Measurements from ENCODE around the gene ATOSA.
A peak's percentile ranks its signal among the peaks of the same experiment; 100 is the strongest.

Gene ATOSA

GRCh38 chr15:52652286-52652685, 26.9 kb downstream of the ATOSA start:
- no peak for DNase-seq (ENCODE audit: low read depth)

DNA sequence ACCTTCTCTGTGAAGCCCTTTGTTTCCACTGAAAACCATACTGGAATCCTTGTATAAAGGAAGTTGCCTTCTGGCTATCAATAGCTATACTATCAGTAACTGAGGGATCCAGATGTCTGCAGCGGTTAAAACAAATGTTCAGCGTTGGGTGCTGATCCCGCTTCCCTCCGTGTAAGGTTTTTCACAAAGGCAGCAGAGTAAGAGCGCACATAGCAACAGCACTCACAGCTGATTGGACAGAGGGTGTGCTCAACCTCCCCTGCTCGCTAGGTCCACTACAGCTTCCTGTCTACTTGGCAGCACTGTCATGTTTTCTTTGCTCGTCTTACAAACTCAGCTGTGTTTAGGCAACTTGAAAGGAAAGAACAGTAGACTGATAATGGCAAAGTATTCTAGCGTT, 27.3 kb downstream of the ATOSA start:
- peak; percentile 93 for DNase-seq (ENCODE audit: low read depth)

- DNase-seq (ENCODE audit: low read depth): no peak
Measured at GRCh38 chr15:52651114-52651513, 28.1 kb downstream of the ATOSA start.

DNA sequence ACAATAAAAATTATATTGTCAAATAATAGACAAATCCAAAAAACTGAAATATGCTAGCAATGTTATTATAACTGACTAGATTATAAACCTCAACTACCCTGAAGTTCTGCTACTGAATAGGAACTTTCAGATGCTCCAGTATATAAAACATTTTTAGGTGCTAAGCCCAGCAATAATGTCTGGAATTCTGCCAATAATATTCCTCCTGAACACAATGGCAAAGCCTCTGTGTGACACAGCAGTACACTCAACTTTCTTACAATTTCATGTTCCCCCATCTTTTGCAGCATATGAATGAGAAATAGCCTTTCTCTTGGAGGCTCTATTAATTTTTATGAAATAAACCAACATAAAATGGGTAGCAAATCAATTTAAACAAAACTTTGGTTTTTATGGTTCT, 29.5 kb downstream of the ATOSA start:
- no peak for DNase-seq (ENCODE audit: low read depth)

DNA sequence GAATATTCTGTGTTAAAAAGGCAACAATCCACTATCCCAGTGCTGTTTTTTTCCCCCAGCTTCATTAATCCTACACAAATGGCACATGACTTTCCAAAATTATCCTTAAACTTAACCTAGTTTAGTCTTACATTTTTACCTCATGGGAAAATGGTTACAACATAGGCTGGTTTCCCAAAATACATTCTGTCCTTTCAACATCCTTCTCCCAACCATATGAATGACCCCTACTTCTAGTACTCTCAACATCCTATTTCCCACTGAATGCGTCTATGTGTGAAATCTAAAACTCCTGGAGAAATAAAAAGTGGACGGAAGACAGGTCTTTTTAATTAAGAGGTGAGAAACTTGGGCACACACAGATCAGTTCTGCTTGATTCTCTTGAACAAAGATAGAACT, 33.3 kb downstream of the ATOSA start:
- peak; percentile 38 for DNase-seq (ENCODE audit: low read depth)

DNA sequence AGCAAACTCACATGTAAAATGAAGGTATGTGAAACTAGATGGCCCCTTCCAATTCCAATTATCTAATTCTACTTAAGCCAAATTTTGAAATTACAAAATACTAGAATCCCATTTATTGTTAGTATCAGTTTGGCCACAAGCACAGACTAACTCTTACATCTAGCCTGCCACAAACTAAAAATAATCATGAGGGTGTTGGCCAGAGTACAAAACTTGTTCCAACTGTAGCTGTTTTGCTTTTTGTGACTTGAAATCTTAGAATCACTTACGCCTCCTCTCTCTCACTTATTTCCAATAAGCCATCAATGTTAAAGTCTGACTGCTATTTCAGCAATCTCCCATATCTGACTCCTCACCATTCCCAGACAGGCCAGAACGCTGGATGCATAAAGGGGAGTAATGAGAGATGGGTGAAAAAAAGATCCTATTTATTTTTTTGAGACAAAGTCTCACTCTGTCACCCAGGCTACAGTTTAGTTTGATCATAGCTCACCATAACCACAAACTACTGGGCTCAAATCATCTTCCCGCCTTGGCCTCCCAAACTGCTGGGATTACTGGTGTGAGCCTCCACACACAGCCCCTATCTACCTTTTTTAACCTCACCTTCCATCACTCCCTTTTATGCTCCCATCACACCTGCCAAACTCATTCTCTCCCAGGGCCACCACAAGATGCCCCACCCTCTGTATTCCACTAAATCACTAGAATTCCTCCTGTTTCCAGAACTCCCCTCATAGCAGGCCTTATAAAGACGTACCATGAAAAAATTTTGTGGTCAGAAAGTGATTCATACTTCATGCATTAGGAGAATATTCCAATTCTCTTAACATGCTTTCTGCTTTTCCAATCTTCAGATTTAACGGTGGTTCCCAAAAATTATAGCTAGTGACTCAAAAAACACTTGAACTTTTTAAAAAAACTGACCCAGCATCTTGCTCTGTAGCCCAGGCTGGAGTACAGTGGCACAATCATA, 36.5 kb downstream of the ATOSA start:
- peak; percentile 28 for DNase-seq (ENCODE audit: low read depth)

DNA sequence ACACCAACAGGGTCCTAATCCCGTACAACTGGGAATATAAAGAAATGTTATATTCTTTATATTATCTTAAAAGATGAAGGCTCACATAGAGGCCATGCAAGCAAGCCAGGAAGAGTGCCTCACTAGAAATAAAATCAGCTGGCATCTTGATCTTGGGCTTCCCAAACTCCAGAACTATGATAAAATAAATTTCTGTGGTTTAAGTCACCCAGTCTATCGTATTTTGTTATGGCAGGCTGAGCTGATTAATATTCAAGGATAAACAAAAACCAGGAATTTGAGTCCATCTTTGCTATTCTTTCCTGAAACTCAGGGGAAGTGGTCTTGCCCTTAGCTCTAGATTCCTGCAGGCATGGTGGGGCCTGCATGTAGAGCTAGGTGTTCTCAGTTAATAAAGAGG, 42.7 kb downstream of the ATOSA start:
- DNase-seq (ENCODE audit: low read depth): peak; percentile 26

- no peak for DNase-seq (ENCODE audit: low read depth)
Measured at GRCh38 chr15:52635908-52636307, 43.3 kb downstream of the ATOSA start.
